Measurements from ENCODE around the gene KHDRBS2.

Gene KHDRBS2

GRCh38 chr6:61809004-61809595 is 476.9 kb downstream of the KHDRBS2 start:
- TF ChIP-seq GATA2 (IDR thresholded peaks at IDR 0.05; ENCODE audit: low read depth, low read length), result no peak
- TF ChIP-seq GATA3 (IDR thresholded peaks at IDR 0.05; ENCODE audit: low read depth, low read length), result no peak

DNA sequence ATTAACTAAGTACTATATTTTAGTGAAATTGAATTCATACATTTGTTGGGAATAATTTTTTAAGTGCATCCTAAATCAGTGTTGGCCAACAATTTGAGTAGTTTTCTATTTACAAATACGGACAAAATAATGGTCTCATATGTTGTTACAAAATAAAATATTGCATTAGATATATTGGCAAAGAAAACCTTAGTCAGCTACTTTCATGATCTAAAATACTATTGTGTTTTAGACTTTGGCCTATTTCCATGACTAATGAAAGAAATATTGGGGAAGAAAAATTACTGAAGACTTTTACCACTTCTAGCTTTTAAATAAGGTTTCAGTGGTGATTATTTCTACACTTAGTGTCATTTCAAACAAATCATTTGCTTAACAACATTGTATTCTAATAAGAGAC is 498.0 kb downstream of the KHDRBS2 start:
- TF ChIP-seq GATA2 (IDR thresholded peaks at IDR 0.05; ENCODE audit: low read depth, low read length), result no peak
- no peak for TF ChIP-seq GATA3 (IDR thresholded peaks at IDR 0.05; ENCODE audit: low read depth, low read length)

DNA sequence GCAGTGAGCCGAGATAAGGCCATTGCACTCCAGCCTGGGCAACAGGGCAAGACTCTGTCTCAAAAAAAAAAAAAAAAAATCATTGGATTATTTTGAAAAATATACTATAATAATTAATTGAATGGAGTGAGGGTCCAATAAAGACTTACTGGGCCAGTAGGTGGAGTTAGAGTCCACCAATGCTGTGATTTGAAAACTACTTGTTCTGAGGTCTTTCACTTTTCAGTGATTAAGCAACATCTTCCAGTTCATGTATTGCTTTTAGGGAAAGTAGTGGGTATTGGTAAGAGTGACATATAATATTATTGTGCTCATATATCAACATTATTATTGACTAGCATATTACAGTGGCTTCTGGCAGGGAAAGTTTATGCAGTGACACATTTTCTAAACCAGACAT is 530.3 kb downstream of the KHDRBS2 start:
- no peak for TF ChIP-seq GATA2 (IDR thresholded peaks at IDR 0.05; ENCODE audit: low read depth, low read length)
- TF ChIP-seq GATA3 (IDR thresholded peaks at IDR 0.05; ENCODE audit: low read depth, low read length), result no peak

DNA sequence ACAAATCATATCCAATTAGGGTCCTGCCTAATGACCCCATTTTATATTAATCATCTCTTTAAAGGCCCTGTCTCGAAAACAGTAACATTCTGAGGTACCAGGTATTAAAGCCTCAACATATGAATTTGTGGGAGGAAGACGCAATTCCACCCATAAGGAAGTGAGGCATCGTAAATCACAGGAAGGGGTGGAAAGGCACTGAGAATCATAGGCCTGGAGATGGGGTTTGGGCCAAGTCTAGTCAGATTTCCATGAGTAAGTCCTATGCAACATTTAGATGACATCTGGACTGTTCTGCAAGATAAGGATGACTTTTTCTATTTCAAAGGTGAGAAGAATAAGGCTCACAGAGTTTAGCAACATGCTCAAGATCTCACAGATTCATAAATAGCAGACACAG is 534.0 kb downstream of the KHDRBS2 start:
- TF ChIP-seq GATA2 (IDR thresholded peaks at IDR 0.05; ENCODE audit: low read depth, low read length) (no peak), GATA3 (IDR thresholded peaks at IDR 0.05; ENCODE audit: low read depth, low read length) (no peak)

- TF ChIP-seq GATA2 (IDR thresholded peaks at IDR 0.05; ENCODE audit: low read depth, low read length), result no peak
- TF ChIP-seq GATA3 (IDR thresholded peaks at IDR 0.05; ENCODE audit: low read depth, low read length), result no peak
These were observed 540.0 kb downstream of the KHDRBS2 start for GRCh38 chr6:61745994-61746393.

- TF ChIP-seq GATA3 (IDR thresholded peaks at IDR 0.05; ENCODE audit: low read depth, low read length) (no peak), GATA2 (IDR thresholded peaks at IDR 0.05; ENCODE audit: low read depth, low read length) (no peak)
These were observed 574.2 kb downstream of the KHDRBS2 start for GRCh38 chr6:61711849-61712248.

DNA sequence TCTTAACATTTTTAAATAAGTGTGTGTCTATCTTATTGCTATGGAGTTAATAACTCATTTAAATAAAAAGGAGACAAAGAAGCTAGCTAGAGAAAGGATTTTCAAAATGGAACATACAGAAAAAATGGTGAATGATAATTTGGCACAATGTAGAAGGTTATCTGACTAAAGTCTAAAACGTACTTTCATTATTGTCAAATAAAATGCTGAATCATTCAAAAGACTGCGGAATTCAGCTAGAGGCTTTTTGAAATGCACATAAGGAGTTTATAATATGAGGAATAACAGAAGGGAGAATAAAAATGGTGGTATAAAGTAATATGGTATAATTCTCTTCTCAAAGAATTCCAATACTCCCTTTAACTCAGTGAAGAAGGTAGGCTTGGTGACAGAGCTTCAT is 597.9 kb downstream of the KHDRBS2 start:
- TF ChIP-seq GATA2 (IDR thresholded peaks at IDR 0.05; ENCODE audit: low read depth, low read length), result no peak
- no peak for TF ChIP-seq GATA3 (IDR thresholded peaks at IDR 0.05; ENCODE audit: low read depth, low read length)

GRCh38 chr6:61682562-61682961 is 603.5 kb downstream of the KHDRBS2 start:
- no peak for TF ChIP-seq GATA2 (IDR thresholded peaks at IDR 0.05; ENCODE audit: low read depth, low read length)
- TF ChIP-seq GATA3 (IDR thresholded peaks at IDR 0.05; ENCODE audit: low read depth, low read length), result no peak

DNA sequence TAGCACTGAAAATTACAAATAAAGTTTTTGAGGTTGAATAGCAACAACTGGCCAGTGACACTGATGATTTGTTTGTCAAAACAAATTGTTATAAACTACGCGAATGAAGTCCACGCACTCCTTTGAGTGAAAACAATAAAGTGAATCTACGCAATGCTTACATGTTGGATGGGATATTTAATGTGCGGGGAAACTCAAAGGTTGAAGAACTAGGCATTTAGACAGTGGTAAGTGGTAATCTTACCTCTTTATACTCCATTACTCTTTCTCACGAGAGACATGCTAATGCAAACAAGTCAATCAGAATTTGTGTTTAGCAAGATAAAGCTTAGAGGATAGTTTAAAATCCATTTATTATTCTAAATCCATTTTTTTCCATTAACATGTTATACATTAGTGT is 606.4 kb downstream of the KHDRBS2 start:
- TF ChIP-seq GATA3 (IDR thresholded peaks at IDR 0.05; ENCODE audit: low read depth, low read length) (no peak), GATA2 (IDR thresholded peaks at IDR 0.05; ENCODE audit: low read depth, low read length) (no peak)

DNA sequence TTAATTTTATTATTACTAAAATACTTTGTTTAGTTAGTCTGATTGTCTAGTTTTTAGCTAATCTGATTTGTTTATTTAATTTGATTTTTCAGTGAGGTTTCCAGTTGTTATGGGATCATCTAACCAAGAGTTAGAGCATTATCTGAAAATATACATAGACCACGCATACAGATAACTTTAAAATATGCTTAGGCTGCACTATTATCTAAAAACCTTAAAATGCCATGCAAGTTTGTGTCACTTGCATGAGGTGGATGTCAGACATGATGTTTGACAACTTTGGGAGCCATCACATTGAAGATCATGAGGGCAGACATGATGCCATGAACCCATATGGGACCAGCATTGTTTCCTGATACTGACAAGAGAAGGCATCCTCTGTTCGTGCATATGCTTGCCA is 610.3 kb downstream of the KHDRBS2 start:
- TF ChIP-seq GATA3 (IDR thresholded peaks at IDR 0.05; ENCODE audit: low read depth, low read length) (no peak), GATA2 (IDR thresholded peaks at IDR 0.05; ENCODE audit: low read depth, low read length) (no peak)

GRCh38 chr6:61649845-61650244 is 636.2 kb downstream of the KHDRBS2 start:
- no peak for TF ChIP-seq GATA3 (IDR thresholded peaks at IDR 0.05; ENCODE audit: low read depth, low read length)
- TF ChIP-seq GATA2 (IDR thresholded peaks at IDR 0.05; ENCODE audit: low read depth, low read length), result no peak

- TF ChIP-seq GATA3 (IDR thresholded peaks at IDR 0.05; ENCODE audit: low read depth, low read length) (no peak), GATA2 (IDR thresholded peaks at IDR 0.05; ENCODE audit: low read depth, low read length) (no peak)
These were observed 645.6 kb downstream of the KHDRBS2 start for GRCh38 chr6:61640463-61640862.
